Fibroblast of pulmonary artery (primary cell): ENCODE results near the gene RSBN1L.
A peak's percentile ranks its signal among the peaks of the same experiment; 100 is the strongest.

Source experiments
- DNase-seq: peaks from one replicate; pipeline ENCODE4 v3.0.0-alpha.2; 2010; ENCODE audit warnings: low read depth
- H3K4me3 ChIP-seq: replicated peaks from 2 replicates; pipeline ENCODE4 v1.5.1; 2011; ENCODE audit warnings: low read depth, mild to moderate bottlenecking, control low read depth, low read length, moderate library complexity
- CTCF ChIP-seq: IDR thresholded peaks from 2 replicates; pipeline ENCODE4 v1.5.1; 2011; ENCODE audit warnings: mild to moderate bottlenecking, control low read depth, low read length, inconsistent platforms; ENCODE audit errors: missing control alignments

The RSBN1L gene

GRCh38 chr7:77747718-77748117, 51.5 kb downstream of the RSBN1L start:
- DNase-seq = no peak
- H3K4me3 ChIP-seq = no peak overlapping the region
- TF ChIP-seq CTCF = no peak

GRCh38 chr7:77752016-77752415, 55.8 kb downstream of the RSBN1L start:
- TF ChIP-seq CTCF = no peak
- DNase-seq = no peak
- H3K4me3 ChIP-seq = no peak overlapping the region

- DNase-seq = no peak
- TF ChIP-seq CTCF = no peak
- no peak overlapping the region for H3K4me3 ChIP-seq
Measured at GRCh38 chr7:77753173-77753572, 56.9 kb downstream of the RSBN1L start.

- H3K4me3 ChIP-seq = no peak overlapping the region
Measured at GRCh38 chr7:77757589-77757988, 61.3 kb downstream of the RSBN1L start.

GRCh38 chr7:77759294-77759889, 63.1 kb downstream of the RSBN1L start:
- H3K4me3 ChIP-seq = no peak overlapping the region
- TF ChIP-seq CTCF = peak; percentile 68
- DNase-seq = peak; percentile 87

More at GRCh38 chr7:77757589-77757988, 61.3 kb downstream of the RSBN1L start:
- no peak for DNase-seq
- no peak for TF ChIP-seq CTCF

- no peak for TF ChIP-seq CTCF
- H3K4me3 ChIP-seq = no peak overlapping the region
- DNase-seq = no peak
Measured at GRCh38 chr7:77760809-77761453, 64.7 kb downstream of the RSBN1L start.

GRCh38 chr7:77765481-77765880, 69.2 kb downstream of the RSBN1L start:
- no peak for TF ChIP-seq CTCF

More at GRCh38 chr7:77765481-77765880, 69.2 kb downstream of the RSBN1L start:
- no peak for DNase-seq
- H3K4me3 ChIP-seq = no peak overlapping the region
